WTC11 (cell line): ENCODE measurements around the gene NEAT1. TPM values are rescaled to one million over a fixed set of nuclear protein-coding genes. Genes with fewer than 3 reads are reported as not detected.

Experiments
- ATAC-seq: fragments of 200-7000 bp; cut with Tn5 transposase; 2 replicates; pipeline ENCODE4 v1.10.0; 2021; ENCODE audit warnings: mild to moderate bottlenecking, moderate library complexity
- CTCF ChIA-PET: fragments of 300-600 bp; sonication (Branson Sonifier 250); formaldehyde crosslinking; loops from one replicate; lab custom pipeline; 2021; ENCODE audit warnings: antibody characterized with exemption; lab: Charles Lee
- POLR2A ChIA-PET: fragments of 350-600 bp; sonication (Branson Sonifier 250); formaldehyde crosslinking; loops from one replicate; lab custom pipeline; 2021; ENCODE audit warnings: antibody characterized with exemption; lab: Charles Lee
- DNase-seq: peaks from one replicate; pipeline ENCODE4 v3.0.0; 2021; ENCODE audit warnings: low spot score
- H3K27ac Mint-ChIP-seq: 2 replicates; pipeline ENCODE4 v1.8.0; 2021; ENCODE audit warnings: mixed read lengths
- H3K27me3 Mint-ChIP-seq: 2 replicates; pipeline ENCODE4 v1.8.0; 2021; ENCODE audit warnings: low read depth, mild to moderate bottlenecking, moderate library complexity, mixed read lengths
- H3K36me3 Mint-ChIP-seq: 2 replicates; pipeline ENCODE4 v1.8.0; 2021; ENCODE audit warnings: mixed read lengths
- H3K4me1 Mint-ChIP-seq: 2 replicates; pipeline ENCODE4 v1.8.0; 2022; ENCODE audit warnings: mixed read lengths
- H3K4me3 Mint-ChIP-seq: 2 replicates; pipeline ENCODE4 v1.8.0; 2021; ENCODE audit warnings: mild to moderate bottlenecking, moderate library complexity, mixed read lengths
- H3K9me3 Mint-ChIP-seq: 2 replicates; pipeline ENCODE4 v1.8.0; 2021; ENCODE audit warnings: mixed read lengths
- EMX1 ChIP-seq: fragments of 250-450 bp; sonication (Bioruptor Pico); IDR thresholded peaks from 2 replicates; pipeline ENCODE4 v1.8.0; 2021; ENCODE audit warnings: mild to moderate bottlenecking
- FOXP1 ChIP-seq: sonication (generic); formaldehyde crosslinking; IDR thresholded peaks from 2 replicates; pipeline ENCODE4 v1.8.0; 2022; ENCODE audit warnings: missing genetic modification reagents, mild to moderate bottlenecking, moderate library complexity, borderline replicate concordance
- GRHL2 ChIP-seq: fragments of 250-450 bp; sonication (Bioruptor Pico); IDR thresholded peaks from 2 replicates; pipeline ENCODE4 v1.8.0; 2022; ENCODE audit warnings: mild to moderate bottlenecking, moderate library complexity; ENCODE audit not compliant: insufficient replicate concordance, severe bottlenecking
- NFATC4 ChIP-seq: fragments of 250-450 bp; sonication (Bioruptor Pico); IDR thresholded peaks from 2 replicates; pipeline ENCODE4 v1.9.0; 2021; ENCODE audit warnings: mild to moderate bottlenecking
- OVOL2 ChIP-seq: fragments of 250-450 bp; sonication (Bioruptor Pico); IDR thresholded peaks from 2 replicates; pipeline ENCODE4 v1.9.0; 2021; ENCODE audit warnings: mild to moderate bottlenecking, borderline replicate concordance
- RORB ChIP-seq: fragments of 250-450 bp; sonication (Bioruptor Pico); IDR thresholded peaks from 2 replicates; pipeline ENCODE4 v1.9.0; 2021; ENCODE audit warnings: mild to moderate bottlenecking
- SOX15 ChIP-seq: fragments of 250-450 bp; sonication (Bioruptor Pico); IDR thresholded peaks from 2 replicates; pipeline ENCODE4 v1.9.0; 2021; ENCODE audit warnings: mild to moderate bottlenecking
- SP1 ChIP-seq: sonication (generic); formaldehyde crosslinking; conservative IDR thresholded peaks from 2 replicates; pipeline ENCODE4 v1.8.1; 2022; ENCODE audit warnings: missing genetic modification reagents
- ZNF121 ChIP-seq: sonication (generic); formaldehyde crosslinking; IDR thresholded peaks from 2 replicates; pipeline ENCODE4 v1.8.0; 2023; ENCODE audit warnings: missing genetic modification reagents
- ZNF281 ChIP-seq: sonication (generic); formaldehyde crosslinking; IDR thresholded peaks from 2 replicates; pipeline ENCODE4 v1.8.0; 2023; ENCODE audit warnings: mild to moderate bottlenecking, missing genetic modification reagents
- ZNF416 ChIP-seq: fragments of 250-450 bp; sonication (Bioruptor Pico); IDR thresholded peaks from 2 replicates; pipeline ENCODE4 v1.9.0; 2021; ENCODE audit warnings: mild to moderate bottlenecking, inconsistent platforms
- ZNF512 ChIP-seq: sonication (generic); formaldehyde crosslinking; IDR thresholded peaks from 2 replicates; pipeline ENCODE4 v1.8.1; 2022; ENCODE audit warnings: missing genetic modification reagents, borderline replicate concordance
- total RNA-seq: library from RNA; stranded (reverse); gene quantifications from 3 replicates; pipeline ENCODE4 v1.2.3, GENCODE V29; 2021
- TF ChIP-seq, protein P1 (sequence below): fragments of 250-450 bp; sonication (Bioruptor Pico); IDR thresholded peaks from 2 replicates; pipeline ENCODE4 v1.9.0; 2021; ENCODE audit warnings: mild to moderate bottlenecking
- TF ChIP-seq, protein P2 (sequence below): fragments of 250-450 bp; sonication (Bioruptor Pico); IDR thresholded peaks from 2 replicates; pipeline ENCODE4 v1.8.0; 2021; ENCODE audit warnings: mild to moderate bottlenecking

NEAT1 gene
- total RNA-seq, 1 experiment from 2014 or later = 38.1 TPM

GRCh38 chr11:65454311-65454695 is 31.7 kb downstream of the NEAT1 start (continued):
- no peak for TF ChIP-seq ZNF281
- TF ChIP-seq SOX15 (CRISPR knock-in tag) = no peak
- TF ChIP-seq RORB (CRISPR knock-in tag) = no peak

DNA sequence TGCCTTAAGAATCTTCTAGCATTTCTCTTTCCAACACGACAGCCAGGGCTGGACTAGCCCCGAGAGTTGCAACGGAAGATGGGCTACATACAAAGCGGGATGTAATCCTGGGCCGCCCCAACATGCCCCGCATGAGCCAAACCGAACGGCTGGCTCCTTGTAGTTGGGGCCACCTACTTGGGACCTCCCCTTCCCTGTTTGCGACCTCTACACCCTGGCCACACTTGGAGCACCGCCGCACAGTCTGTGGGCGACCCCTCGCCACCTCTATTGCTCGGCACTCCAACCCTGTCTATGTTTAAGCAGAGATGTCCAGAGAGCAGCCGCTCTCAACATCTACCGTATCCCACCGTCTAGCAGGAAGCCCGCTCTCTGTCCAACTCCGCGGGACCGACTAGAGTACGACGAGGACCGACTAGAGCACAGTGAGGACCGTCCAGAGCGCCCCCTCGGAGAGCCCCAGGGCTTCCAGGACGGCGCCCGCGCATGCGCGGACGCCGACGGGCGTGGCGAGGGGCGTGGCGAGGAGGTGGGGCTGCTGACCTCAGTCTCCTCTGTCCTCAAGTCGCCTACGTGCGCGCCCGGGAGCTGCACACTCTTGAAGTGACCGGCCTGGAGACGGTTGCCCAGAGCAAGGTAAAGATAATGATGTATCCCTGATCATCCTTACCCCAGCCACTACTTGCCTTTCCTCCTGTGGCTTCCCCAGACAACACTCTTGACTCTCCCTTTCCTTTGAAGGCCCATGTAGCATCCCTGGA is 32.3 kb downstream of the NEAT1 start:
- ATAC-seq (peak; percentile 83), DNase-seq (peak; percentile 92)
- ChIA-PET POLR2A (interaction anchor here (0.9 to 1.4 kb wide), 5 partner anchors 11 to 51 kb away, joined by 3 to 5 read pairs (median 4); partner anchors contain the start of gene MALAT1), CTCF (interaction anchor here (0.7 to 1.7 kb wide), 9 partner anchors 9 to 88 kb away, joined by 3 to 9 read pairs (median 3); no protein-coding TSS in a partner anchor)
- Mint-ChIP-seq H3K4me3 (peak overlapping the region; percentile 72), H3K27me3 (peaks cover 80% of the 10 kb centered on the region), H3K4me1 (peaks cover 21% of the 10 kb centered on the region), H3K9me3 (peaks cover 6% of the 10 kb centered on the region; the same call in 1 of the 2 replicates), H3K36me3 (peaks cover 8% of the 10 kb centered on the region), H3K27ac (no peak overlapping the region)
- no peak for TF ChIP-seq GRHL2 (CRISPR knock-in tag)
- TF ChIP-seq NFATC4 (CRISPR knock-in tag) = no peak
- TF ChIP-seq SP1 (CRISPR knock-in tag) = peak; percentile 73
- no peak for TF ChIP-seq OVOL2 (CRISPR knock-in tag)
- TF ChIP-seq EMX1 = no peak
- TF ChIP-seq, protein P1, sequence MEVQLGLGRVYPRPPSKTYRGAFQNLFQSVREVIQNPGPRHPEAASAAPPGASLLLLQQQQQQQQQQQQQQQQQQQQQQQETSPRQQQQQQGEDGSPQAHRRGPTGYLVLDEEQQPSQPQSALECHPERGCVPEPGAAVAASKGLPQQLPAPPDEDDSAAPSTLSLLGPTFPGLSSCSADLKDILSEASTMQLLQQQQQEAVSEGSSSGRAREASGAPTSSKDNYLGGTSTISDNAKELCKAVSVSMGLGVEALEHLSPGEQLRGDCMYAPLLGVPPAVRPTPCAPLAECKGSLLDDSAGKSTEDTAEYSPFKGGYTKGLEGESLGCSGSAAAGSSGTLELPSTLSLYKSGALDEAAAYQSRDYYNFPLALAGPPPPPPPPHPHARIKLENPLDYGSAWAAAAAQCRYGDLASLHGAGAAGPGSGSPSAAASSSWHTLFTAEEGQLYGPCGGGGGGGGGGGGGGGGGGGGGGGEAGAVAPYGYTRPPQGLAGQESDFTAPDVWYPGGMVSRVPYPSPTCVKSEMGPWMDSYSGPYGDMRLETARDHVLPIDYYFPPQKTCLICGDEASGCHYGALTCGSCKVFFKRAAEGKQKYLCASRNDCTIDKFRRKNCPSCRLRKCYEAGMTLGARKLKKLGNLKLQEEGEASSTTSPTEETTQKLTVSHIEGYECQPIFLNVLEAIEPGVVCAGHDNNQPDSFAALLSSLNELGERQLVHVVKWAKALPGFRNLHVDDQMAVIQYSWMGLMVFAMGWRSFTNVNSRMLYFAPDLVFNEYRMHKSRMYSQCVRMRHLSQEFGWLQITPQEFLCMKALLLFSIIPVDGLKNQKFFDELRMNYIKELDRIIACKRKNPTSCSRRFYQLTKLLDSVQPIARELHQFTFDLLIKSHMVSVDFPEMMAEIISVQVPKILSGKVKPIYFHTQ (CRISPR knock-in tag) = no peak
- no peak for TF ChIP-seq ZNF512
- no peak for TF ChIP-seq ZNF416 (CRISPR knock-in tag)
- TF ChIP-seq ZNF121 (CRISPR knock-in tag) = peak; percentile 77
- peak; percentile 69; the same call in 1 of the 2 replicates for TF ChIP-seq FOXP1 (CRISPR knock-in tag)
- TF ChIP-seq, all 79 proteins: peak for 3

DNA sequence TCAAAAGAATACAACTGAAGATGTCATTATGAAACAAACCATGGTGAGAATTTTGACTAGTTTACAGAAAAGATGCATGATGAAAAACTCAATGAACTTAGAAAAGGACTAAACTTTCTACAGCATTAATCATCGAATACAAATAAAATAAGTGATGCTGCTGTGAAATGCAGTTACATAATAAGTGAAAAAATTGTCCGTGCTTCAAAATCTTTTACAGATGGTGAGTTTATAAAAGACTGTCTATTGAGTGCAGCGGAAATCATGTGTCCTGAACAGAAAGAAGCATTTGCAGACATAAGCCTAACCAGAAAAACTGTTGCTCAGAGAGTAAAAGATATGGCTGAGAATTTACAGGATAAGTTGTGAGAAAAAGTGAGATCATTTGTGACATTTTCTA is 33.8 kb downstream of the NEAT1 start:
- peaks cover 3% of the 10 kb centered on the region; the same call in 1 of the 2 replicates for H3K36me3 Mint-ChIP-seq
- TF ChIP-seq, protein P2, sequence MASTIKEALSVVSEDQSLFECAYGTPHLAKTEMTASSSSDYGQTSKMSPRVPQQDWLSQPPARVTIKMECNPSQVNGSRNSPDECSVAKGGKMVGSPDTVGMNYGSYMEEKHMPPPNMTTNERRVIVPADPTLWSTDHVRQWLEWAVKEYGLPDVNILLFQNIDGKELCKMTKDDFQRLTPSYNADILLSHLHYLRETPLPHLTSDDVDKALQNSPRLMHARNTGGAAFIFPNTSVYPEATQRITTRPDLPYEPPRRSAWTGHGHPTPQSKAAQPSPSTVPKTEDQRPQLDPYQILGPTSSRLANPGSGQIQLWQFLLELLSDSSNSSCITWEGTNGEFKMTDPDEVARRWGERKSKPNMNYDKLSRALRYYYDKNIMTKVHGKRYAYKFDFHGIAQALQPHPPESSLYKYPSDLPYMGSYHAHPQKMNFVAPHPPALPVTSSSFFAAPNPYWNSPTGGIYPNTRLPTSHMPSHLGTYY (CRISPR knock-in tag) = no peak
- POLR2A ChIA-PET = no interaction called here
- peaks cover 6% of the 10 kb centered on the region; the same call in 1 of the 2 replicates for H3K9me3 Mint-ChIP-seq
- H3K27me3 Mint-ChIP-seq = peaks cover 91% of the 10 kb centered on the region
- no peak for DNase-seq
- CTCF ChIA-PET = no interaction called here
- no peak overlapping the region for H3K4me3 Mint-ChIP-seq
- no peak overlapping the region for H3K27ac Mint-ChIP-seq
- ATAC-seq = no peak
- peaks cover 21% of the 10 kb centered on the region for H3K4me1 Mint-ChIP-seq
